ENCODE results near the gene PRIM2.

- TF ChIP-seq POLR2A (IDR thresholded peaks at IDR 0.05; ENCODE audit: low read depth, low read length) (no peak), TAF1 (IDR thresholded peaks at IDR 0.05; ENCODE audit: low read depth, low read length) (no peak)
These were observed 3.5 kb upstream of the PRIM2 start for GRCh38 chr6:57313711-57314471.
